IPS-15b (cell line): ENCODE results near the gene PARD3.

Experiments
- H3K27me3 ChIP-seq: one replicate; pipeline ENCODE4 v1.6.1; 2013; ENCODE audit warnings: low read length; ENCODE audit not compliant: control insufficient read depth, insufficient read depth
- H3K36me3 ChIP-seq: one replicate; pipeline ENCODE4 v1.6.1; 2013; ENCODE audit warnings: low read length; ENCODE audit not compliant: control insufficient read depth, insufficient read depth
- H3K4me1 ChIP-seq: one replicate; pipeline ENCODE4 v1.6.1; 2013; ENCODE audit warnings: mild to moderate bottlenecking, low read length; ENCODE audit not compliant: control insufficient read depth, insufficient read depth
- H3K4me3 ChIP-seq: one replicate; pipeline ENCODE4 v1.5.1; 2013; ENCODE audit warnings: low read depth, low read length
- H3K9ac ChIP-seq: one replicate; pipeline ENCODE4 v1.6.1; 2013; ENCODE audit warnings: low read depth, mild to moderate bottlenecking, low read length
- H3K9me3 ChIP-seq: one replicate; pipeline ENCODE4 v1.6.1; 2013; ENCODE audit warnings: mild to moderate bottlenecking, low read length; ENCODE audit not compliant: control insufficient read depth, insufficient read depth

PARD3 gene

DNA sequence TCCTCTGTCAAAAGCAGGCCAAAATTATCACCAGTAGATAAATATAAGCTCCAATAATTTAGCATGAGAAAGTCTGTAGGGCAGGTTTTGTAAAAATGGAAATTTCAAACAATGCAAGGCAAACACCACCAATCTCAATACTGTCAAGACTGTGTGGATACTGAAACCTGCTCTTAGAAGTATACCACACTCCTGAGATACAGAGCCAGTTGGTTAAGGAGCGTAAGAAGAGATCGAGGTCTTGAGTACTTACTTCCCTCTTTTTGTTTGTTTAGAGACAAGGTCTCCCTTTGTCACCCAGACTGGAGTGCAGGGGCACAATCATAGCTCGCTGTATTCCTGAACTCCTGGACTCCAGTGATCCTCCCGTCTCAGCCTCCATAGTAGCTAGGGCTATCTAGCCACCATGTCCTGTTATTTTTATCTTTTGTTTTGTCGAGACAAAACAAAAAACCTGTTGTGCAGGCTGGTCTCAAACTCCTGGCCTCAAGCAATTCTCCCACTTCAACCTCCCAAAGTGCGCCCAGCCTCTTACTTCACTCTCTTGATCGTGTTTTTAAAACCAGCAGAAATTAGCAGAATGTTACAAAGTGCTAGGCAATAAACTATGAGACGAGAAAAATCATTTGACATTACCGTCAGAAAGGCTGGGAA lies 205.7 kb downstream of the PARD3 start:
- H3K36me3 ChIP-seq = no peaks in the 10 kb centered on the region
- H3K9me3 ChIP-seq = no peaks in the 10 kb centered on the region

DNA sequence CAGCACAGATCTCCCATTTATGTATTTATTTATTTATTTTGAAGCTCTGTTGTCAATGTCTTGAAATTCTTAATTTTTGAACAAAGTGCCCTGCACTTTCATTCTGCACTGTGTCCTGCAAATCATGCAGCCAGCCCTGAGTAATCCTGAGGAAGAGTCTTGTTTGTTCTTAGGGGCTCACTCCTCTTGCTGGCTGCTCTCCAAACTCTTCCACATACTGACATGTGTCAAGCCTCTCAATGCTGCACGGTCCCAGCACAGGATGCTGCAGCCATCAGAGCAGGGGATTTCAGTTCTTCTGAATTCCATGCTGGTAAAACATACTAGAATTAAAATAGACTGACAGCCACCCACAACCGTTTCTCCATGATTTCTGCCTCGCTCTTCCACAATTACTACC lies 207.2 kb downstream of the PARD3 start:
- H3K27me3 ChIP-seq = no peaks in the 10 kb centered on the region
- H3K36me3 ChIP-seq = no peaks in the 10 kb centered on the region
- no peaks in the 10 kb centered on the region for H3K9me3 ChIP-seq
- H3K9ac ChIP-seq = no peak overlapping the region
- no peaks in the 10 kb centered on the region for H3K4me1 ChIP-seq
- H3K4me3 ChIP-seq = no peak overlapping the region

More for the DNA sequence above, 205.7 kb downstream of the PARD3 start:
- H3K9ac ChIP-seq = no peak overlapping the region
- H3K4me3 ChIP-seq = no peak overlapping the region
- H3K4me1 ChIP-seq = peaks cover 6% of the 10 kb centered on the region
- H3K27me3 ChIP-seq = no peaks in the 10 kb centered on the region

DNA sequence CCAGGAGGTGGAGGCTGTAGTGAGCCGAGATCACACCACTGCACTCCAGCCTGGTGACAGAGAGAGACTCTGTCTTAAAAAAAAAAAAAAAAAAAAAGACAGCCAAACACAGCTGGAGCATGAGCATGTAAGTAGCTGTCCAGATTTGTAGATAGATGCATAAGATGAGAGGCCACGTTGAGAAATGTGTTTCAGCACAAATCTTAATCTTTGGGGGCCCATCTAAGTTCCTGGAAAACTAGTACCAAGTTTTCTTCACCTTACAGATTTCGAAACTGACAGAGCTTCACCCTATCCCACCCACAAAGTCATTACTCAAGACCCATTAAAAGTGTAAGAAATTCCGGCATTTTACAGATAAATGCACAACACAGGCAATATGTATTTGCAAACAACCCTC lies 208.2 kb downstream of the PARD3 start:
- Histone ChIP-seq H3K4me3 (no peak overlapping the region), H3K27me3 (no peaks in the 10 kb centered on the region), H3K9ac (no peak overlapping the region), H3K9me3 (no peaks in the 10 kb centered on the region), H3K4me1 (no peaks in the 10 kb centered on the region), H3K36me3 (no peaks in the 10 kb centered on the region)

DNA sequence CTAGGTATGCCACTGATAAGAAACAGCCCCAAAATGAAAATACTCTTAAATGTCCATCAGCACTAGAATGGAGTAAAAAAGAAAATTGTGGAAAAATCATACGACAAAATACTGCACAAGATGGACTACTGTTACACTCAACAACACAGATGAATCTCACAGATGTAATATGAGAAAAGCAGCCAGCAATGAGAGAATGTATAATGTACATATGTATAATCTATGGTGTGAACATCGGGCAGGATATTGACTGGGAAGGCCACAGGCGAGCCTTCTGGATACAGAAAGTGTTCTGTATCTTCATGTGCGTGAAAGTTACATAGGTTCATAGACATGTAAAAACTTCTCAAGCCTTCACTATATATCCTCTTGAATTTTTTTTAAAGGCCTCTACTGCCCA lies 212.6 kb downstream of the PARD3 start:
- Histone ChIP-seq H3K36me3 (no peaks in the 10 kb centered on the region), H3K27me3 (no peaks in the 10 kb centered on the region), H3K4me3 (no peak overlapping the region), H3K4me1 (no peaks in the 10 kb centered on the region), H3K9me3 (no peaks in the 10 kb centered on the region), H3K9ac (no peak overlapping the region)

DNA sequence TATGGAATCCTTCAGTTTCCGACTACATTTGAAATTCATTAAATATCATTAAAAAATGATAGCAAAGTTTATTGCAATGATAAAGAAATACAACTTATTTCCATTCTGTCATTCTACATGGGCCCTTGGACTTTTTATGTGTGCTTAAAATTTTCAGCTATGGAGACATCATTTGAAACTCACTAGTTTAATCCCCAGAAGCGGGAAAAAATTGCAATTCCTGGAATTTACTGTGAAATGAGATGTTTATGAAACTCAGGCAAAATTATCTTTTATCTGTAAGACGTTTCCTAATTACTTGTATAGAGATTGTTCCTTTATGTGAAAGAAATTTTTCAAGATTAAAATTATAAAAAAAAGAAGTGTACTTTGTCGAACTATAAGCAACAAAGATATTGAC lies 213.4 kb downstream of the PARD3 start:
- Histone ChIP-seq H3K9me3 (no peaks in the 10 kb centered on the region), H3K9ac (no peak overlapping the region), H3K36me3 (no peaks in the 10 kb centered on the region), H3K27me3 (no peaks in the 10 kb centered on the region), H3K4me3 (no peak overlapping the region), H3K4me1 (no peaks in the 10 kb centered on the region)

DNA sequence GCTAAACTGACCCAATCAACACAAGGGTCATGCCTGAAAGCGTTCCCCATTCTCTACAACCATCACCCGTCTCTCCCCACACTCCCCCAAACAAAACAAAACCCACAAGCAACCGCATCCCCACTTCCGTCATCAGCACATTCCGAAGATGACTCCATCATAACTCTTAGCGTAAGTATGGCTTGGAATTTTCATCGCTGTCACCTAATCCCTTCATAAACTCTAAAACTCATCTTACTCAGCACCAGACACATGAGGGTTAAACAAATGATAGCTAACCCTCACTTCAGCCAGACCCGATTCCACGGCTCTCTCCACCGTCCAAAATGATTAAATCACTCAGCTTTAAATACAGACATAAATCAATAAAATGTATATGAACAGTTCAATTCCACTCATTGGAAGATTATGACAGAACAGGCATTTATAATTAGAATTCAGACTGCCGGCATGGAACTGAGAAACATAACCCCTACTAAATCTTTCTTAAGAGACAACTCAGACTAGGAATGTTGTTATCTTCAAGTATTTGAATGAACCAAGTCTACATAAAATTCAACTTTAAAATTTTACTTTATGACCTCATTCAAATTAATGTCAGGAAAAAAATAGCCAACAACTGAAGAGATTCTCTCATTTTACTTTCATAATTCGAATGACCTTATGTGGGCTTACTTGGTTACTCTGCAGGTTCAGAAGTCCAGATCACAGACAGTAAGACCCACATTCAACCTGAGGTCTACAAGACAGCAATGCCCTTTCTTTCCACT lies 215.9 kb downstream of the PARD3 start:
- Histone ChIP-seq H3K4me3 (no peak overlapping the region), H3K36me3 (no peaks in the 10 kb centered on the region), H3K27me3 (no peaks in the 10 kb centered on the region), H3K4me1 (no peaks in the 10 kb centered on the region), H3K9ac (no peak overlapping the region), H3K9me3 (no peaks in the 10 kb centered on the region)

DNA sequence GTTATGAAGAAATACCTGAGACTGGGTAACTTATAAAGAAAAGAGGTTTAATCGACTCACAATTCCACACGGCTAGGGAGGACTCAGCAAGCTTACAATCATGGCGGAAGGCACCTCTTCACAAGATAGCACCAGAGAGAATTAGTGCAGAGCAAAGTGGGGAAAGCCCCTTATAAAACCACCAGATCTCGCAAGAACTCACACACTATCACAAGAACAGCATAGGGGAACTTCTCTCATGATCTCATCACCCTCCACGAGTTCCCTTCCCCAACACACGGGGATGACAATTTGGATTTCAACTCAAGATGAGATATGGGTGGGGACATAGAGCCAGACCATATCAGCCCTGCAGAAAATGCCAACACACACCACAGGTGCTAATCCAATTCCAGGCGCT lies 218.7 kb downstream of the PARD3 start:
- Histone ChIP-seq H3K4me3 (no peak overlapping the region), H3K9ac (no peak overlapping the region), H3K36me3 (no peaks in the 10 kb centered on the region), H3K4me1 (no peaks in the 10 kb centered on the region), H3K9me3 (no peaks in the 10 kb centered on the region), H3K27me3 (no peaks in the 10 kb centered on the region)

DNA sequence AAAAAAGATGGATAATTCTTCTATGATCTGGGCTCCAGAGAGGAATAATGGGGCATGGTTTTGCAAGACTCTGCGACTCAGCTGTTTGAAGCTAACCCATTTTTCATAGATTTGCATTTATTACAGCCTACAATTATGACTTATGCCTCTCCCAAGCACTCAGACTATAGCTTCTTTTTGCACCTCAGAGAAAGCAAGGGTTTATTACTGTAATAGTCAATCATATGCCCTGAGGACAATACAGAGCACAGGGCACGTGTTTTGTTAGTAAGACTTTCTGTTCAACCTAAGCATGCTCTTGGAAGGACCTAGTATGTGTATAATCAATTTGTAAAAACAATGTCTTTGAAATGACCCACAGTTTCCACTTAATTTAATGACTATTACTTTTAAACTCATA lies 221.2 kb downstream of the PARD3 start:
- Histone ChIP-seq H3K4me1 (no peaks in the 10 kb centered on the region), H3K27me3 (no peaks in the 10 kb centered on the region), H3K9ac (no peak overlapping the region), H3K9me3 (no peaks in the 10 kb centered on the region), H3K36me3 (no peaks in the 10 kb centered on the region), H3K4me3 (no peak overlapping the region)

DNA sequence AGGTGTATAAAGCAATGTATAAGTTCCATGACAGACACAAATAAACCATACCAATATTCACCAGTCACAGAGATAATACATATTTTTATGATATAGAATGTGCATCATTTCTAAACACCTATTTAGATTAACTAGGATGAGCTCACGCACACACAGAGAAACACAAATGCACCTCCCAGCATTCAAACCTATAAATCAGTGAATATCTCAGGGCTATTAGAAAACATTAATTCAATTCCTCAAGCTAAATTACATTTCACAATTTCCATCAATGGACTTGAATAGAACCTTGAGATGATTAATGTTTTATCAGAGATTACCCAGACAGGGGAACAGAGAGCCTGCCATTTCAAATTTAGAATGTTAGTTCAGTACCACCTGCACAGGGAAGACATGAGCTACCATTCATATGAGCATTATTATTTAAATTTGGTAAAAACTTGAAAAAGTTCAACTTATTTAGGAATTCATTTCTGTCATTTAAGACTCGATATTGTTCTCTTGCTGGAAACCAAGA lies 221.7 kb downstream of the PARD3 start:
- no peaks in the 10 kb centered on the region for H3K27me3 ChIP-seq
- no peak overlapping the region for H3K9ac ChIP-seq

DNA sequence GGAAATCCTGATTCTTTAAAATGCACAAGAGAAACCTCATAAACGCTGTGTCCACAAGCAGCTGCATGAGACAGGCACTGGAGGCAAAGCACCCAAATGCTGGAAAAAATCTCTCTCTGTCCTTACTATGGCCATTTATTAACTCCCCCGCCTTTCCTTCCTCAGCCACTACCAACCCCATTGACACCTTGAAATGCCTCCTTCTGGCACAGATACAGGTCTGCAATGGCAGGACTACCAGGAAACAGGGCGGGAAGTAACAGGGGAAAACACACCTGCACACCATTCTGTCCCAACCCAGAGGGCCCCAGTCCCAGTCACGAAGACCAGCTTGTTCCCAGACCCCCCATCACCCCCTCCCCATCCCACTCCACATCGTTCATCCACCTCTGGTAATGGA lies 224.3 kb downstream of the PARD3 start:
- H3K27me3 ChIP-seq = no peaks in the 10 kb centered on the region
- no peaks in the 10 kb centered on the region for H3K36me3 ChIP-seq
- no peaks in the 10 kb centered on the region for H3K9me3 ChIP-seq
- no peak overlapping the region for H3K9ac ChIP-seq
- H3K4me3 ChIP-seq = no peak overlapping the region
- peaks cover 6% of the 10 kb centered on the region for H3K4me1 ChIP-seq

More for the DNA sequence above, 221.7 kb downstream of the PARD3 start:
- no peak overlapping the region for H3K4me3 ChIP-seq
- no peaks in the 10 kb centered on the region for H3K9me3 ChIP-seq
- no peaks in the 10 kb centered on the region for H3K36me3 ChIP-seq
- no peaks in the 10 kb centered on the region for H3K4me1 ChIP-seq

DNA sequence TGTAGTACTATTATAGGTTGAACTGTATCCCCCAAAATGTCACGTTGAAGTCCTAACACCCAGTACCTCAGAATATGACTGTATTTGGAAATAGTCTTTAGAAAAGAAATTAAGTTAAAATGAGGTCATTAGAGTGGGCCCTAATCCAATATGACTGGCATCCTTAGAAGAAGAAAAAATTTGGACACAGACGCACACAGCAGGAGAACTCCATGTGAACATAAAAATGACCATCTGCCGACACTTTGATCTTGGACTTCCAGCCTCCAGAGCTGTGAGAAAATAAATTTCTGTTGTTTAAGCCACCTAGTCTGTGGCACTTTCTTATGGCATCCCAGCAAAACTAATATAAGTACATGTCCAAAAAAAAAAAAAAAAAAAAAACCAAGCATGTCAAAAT lies 225.8 kb downstream of the PARD3 start:
- peaks cover 12% of the 10 kb centered on the region for H3K4me1 ChIP-seq
- H3K36me3 ChIP-seq = no peaks in the 10 kb centered on the region
- no peak overlapping the region for H3K9ac ChIP-seq
- H3K27me3 ChIP-seq = no peaks in the 10 kb centered on the region
- no peaks in the 10 kb centered on the region for H3K9me3 ChIP-seq
- no peak overlapping the region for H3K4me3 ChIP-seq

DNA sequence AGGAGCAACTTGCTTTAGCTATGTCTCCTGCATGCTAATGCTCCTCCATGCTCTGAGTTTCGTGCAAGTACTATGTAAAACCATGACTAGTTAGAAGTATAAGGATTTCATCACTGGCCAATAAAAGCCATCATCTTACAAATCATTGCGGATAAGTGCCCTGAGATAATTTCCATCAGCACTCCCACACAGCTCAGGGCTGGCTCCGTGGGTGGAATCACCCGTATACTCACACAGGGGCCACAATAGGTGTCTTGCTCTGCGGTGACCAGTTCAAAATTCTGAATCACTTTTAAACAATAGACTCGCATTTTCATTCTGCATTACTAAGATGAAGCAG lies 227.4 kb downstream of the PARD3 start:
- H3K4me3 ChIP-seq = no peak overlapping the region
- H3K4me1 ChIP-seq = peaks cover 13% of the 10 kb centered on the region
- no peaks in the 10 kb centered on the region for H3K36me3 ChIP-seq
- no peak overlapping the region for H3K9ac ChIP-seq
- no peaks in the 10 kb centered on the region for H3K9me3 ChIP-seq
- no peaks in the 10 kb centered on the region for H3K27me3 ChIP-seq
